ENCODE data around the gene RUNDC3A. TPM values are rescaled to one million over a fixed set of nuclear protein-coding genes. Genes with fewer than 3 reads are reported as not detected.
A peak's percentile ranks its signal among the peaks of the same experiment; 100 is the strongest.

Gene RUNDC3A
- total and polyA plus RNA-seq, 2 of the 13 experiments (the other 11 are each of a cell fraction or from before 2014, with no cell fraction given): 0.25 TPM; not detected in 1

- H3K79me2 ChIP-seq (ENCODE audit: insufficient read depth, low read length): peaks cover 14% of the 10 kb centered on the region
- H3K36me3 ChIP-seq (replicated peaks in 1 of 2; ENCODE audit: control insufficient read depth in 1 of 2, insufficient read depth in 2 of 2, low read length in 2 of 2): peaks cover 19 to 33% of the 10 kb centered on the region in 2 experiments; a peak in 4 of 5 replicates
- no peaks in the 10 kb centered on the region for H4K20me1 ChIP-seq (ENCODE audit: insufficient read depth, low read length)
- H2AFZ ChIP-seq (ENCODE audit: low read length): no peak overlapping the region
- ATAC-seq (no peak), DNase-seq (ENCODE audit: low spot score) (no peak), FAIRE-seq (no peak)
- H3K4me1 ChIP-seq (ENCODE audit: insufficient read depth, low read length): peaks cover 46% of the 10 kb centered on the region
- BruUV-seq (replicated peaks): no TSS peak
- H3K4me3 ChIP-seq (replicated peaks in 1 of 3; ENCODE audit: insufficient read depth in 1 of 3, low read depth in 2 of 3, low read length in 3 of 3): no peak overlapping the region
- no peaks in the 10 kb centered on the region for H3K9me3 ChIP-seq (ENCODE audit: low read length)
- intact Hi-C loops (cut with micrococcal nuclease; ENCODE audit: unreplicated experiment): loop anchor here (10.0 kb wide), 1 partner anchor 48 kb away; no protein-coding TSS in a partner anchor
- 97% methylated on average over 11 of the region's 11 CpGs for WGBS (ENCODE audit: low lambda C conversion rate)
- ChIA-PET CTCF (ENCODE audit: low intra/inter-chr PET ratio, low total read pairs) (no interaction called here), POLR2A (no interaction called here)
- TF ChIP-seq HNRNPL (IDR thresholded peaks at IDR 0.05; ENCODE audit: low read depth, low read length) (peak; percentile 77; the same call in 1 of the 2 replicates), KLF13 (CRISPR knock-in tag; IDR thresholded peaks at IDR 0.05) (no peak)
- in situ Hi-C loops (cut with HindIII; ENCODE audit: extremely low pct_ligation_motif_present, low pct_unique_long_range_greater_than_20kb): no loop called here
- H3K4me2 ChIP-seq (ENCODE audit: low read depth, low read length): no peak overlapping the region
- no peak overlapping the region for H3K27ac ChIP-seq (ENCODE audit: extremely low read length, insufficient read depth, low read length)
- H3K9ac ChIP-seq (ENCODE audit: insufficient read depth, low read depth, low read length): no peak overlapping the region
- no peaks in the 10 kb centered on the region; a peak in 3 of 5 replicates for H3K27me3 ChIP-seq (ENCODE audit: control insufficient read depth in 1 of 2, insufficient read depth in 2 of 2, low read length in 2 of 2)
These were observed 14.0 kb downstream of the RUNDC3A start for GRCh38 chr17:44322236-44322895.

GRCh38 chr17:44323359-44324091, 15.1 kb downstream of the RUNDC3A start:
- H3K9ac ChIP-seq (ENCODE audit: insufficient read depth, low read depth, low read length): peak overlapping the region; percentile 90
- H2AFZ ChIP-seq (ENCODE audit: low read length): no peak overlapping the region
- peaks cover 19 to 33% of the 10 kb centered on the region in 2 experiments; a peak in 4 of 5 replicates for H3K36me3 ChIP-seq (replicated peaks in 1 of 2; ENCODE audit: control insufficient read depth in 1 of 2, insufficient read depth in 2 of 2, low read length in 2 of 2)
- peak overlapping the region; percentile 61 for H3K27ac ChIP-seq (ENCODE audit: extremely low read length, insufficient read depth, low read length)
- CTCF ChIA-PET (ENCODE audit: low intra/inter-chr PET ratio, low total read pairs): no interaction called here
- no peaks in the 10 kb centered on the region for H4K20me1 ChIP-seq (ENCODE audit: insufficient read depth, low read length)
- FAIRE-seq: no peak
- H3K9me3 ChIP-seq (ENCODE audit: low read length): no peaks in the 10 kb centered on the region
- H3K79me2 ChIP-seq (ENCODE audit: insufficient read depth, low read length): peaks cover 14% of the 10 kb centered on the region
- H3K4me3 ChIP-seq (replicated peaks in 1 of 3; ENCODE audit: insufficient read depth in 1 of 3, low read depth in 2 of 3, low read length in 3 of 3): peak overlapping the region; percentile 78 to 97 (median 91)
- no peaks in the 10 kb centered on the region; a peak in 3 of 5 replicates for H3K27me3 ChIP-seq (ENCODE audit: control insufficient read depth in 1 of 2, insufficient read depth in 2 of 2, low read length in 2 of 2)
- TSS peak; percentile 66 for BruUV-seq (replicated peaks)
- peak overlapping the region; percentile 97 for H3K4me2 ChIP-seq (ENCODE audit: low read depth, low read length)
- POLR2A ChIA-PET: interaction anchor here (1.4 to 1.9 kb wide), 3 partner anchors 11 to 124 kb away, joined by 5 to 6 read pairs (median 6); partner anchors contain the start of genes ATXN7L3 and UBTF
- 37% methylated on average over 27 of the region's 27 CpGs for WGBS (ENCODE audit: low lambda C conversion rate)
- in situ Hi-C loops (cut with HindIII; ENCODE audit: extremely low pct_ligation_motif_present, low pct_unique_long_range_greater_than_20kb): no loop called here
- peaks cover 51% of the 10 kb centered on the region for H3K4me1 ChIP-seq (ENCODE audit: insufficient read depth, low read length)
- no peak for DNase-seq (ENCODE audit: low spot score)
- intact Hi-C loops (cut with micrococcal nuclease; ENCODE audit: unreplicated experiment): loop anchor here (2.0 to 10.0 kb wide), 2 partner anchors 49 to 105 kb away; partner anchors contain the start of gene UBTF
- no peak for ATAC-seq
- TF ChIP-seq, protein P1, sequence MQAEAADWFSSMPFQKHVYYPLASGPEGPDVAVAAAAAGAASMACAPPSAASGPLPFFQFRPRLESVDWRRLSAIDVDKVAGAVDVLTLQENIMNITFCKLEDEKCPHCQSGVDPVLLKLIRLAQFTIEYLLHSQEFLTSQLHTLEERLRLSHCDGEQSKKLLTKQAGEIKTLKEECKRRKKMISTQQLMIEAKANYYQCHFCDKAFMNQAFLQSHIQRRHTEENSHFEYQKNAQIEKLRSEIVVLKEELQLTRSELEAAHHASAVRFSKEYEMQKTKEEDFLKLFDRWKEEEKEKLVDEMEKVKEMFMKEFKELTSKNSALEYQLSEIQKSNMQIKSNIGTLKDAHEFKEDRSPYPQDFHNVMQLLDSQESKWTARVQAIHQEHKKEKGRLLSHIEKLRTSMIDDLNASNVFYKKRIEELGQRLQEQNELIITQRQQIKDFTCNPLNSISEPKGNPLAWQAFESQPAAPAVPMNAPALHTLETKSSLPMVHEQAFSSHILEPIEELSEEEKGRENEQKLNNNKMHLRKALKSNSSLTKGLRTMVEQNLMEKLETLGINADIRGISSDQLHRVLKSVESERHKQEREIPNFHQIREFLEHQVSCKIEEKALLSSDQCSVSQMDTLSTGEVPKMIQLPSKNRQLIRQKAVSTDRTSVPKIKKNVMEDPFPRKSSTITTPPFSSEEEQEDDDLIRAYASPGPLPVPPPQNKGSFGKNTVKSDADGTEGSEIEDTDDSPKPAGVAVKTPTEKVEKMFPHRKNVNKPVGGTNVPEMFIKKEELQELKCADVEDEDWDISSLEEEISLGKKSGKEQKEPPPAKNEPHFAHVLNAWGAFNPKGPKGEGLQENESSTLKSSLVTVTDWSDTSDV (CRISPR knock-in tag; IDR thresholded peaks at IDR 0.05): no peak
- TF ChIP-seq, protein P2, sequence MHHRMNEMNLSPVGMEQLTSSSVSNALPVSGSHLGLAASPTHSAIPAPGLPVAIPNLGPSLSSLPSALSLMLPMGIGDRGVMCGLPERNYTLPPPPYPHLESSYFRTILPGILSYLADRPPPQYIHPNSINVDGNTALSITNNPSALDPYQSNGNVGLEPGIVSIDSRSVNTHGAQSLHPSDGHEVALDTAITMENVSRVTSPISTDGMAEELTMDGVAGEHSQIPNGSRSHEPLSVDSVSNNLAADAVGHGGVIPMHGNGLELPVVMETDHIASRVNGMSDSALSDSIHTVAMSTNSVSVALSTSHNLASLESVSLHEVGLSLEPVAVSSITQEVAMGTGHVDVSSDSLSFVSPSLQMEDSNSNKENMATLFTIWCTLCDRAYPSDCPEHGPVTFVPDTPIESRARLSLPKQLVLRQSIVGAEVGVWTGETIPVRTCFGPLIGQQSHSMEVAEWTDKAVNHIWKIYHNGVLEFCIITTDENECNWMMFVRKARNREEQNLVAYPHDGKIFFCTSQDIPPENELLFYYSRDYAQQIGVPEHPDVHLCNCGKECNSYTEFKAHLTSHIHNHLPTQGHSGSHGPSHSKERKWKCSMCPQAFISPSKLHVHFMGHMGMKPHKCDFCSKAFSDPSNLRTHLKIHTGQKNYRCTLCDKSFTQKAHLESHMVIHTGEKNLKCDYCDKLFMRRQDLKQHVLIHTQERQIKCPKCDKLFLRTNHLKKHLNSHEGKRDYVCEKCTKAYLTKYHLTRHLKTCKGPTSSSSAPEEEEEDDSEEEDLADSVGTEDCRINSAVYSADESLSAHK (CRISPR knock-in tag; IDR thresholded peaks at IDR 0.05; ENCODE audit: borderline replicate concordance): no peak
- TF ChIP-seq ZNF629 (CRISPR knock-in tag; conservative IDR thresholded peaks at IDR 0.05) (no peak), MAZ (IDR thresholded peaks at IDR 0.05; ENCODE audit: borderline replicate concordance, low read depth, low read length) (no peak), MAZ (CRISPR knock-in tag; IDR thresholded peaks at IDR 0.05; ENCODE audit: low read depth) (no peak), IKZF4 (CRISPR knock-in tag; IDR thresholded peaks at IDR 0.05; ENCODE audit: borderline replicate concordance, low read depth, not compliant biosample characterization) (peak; percentile 22)
